HG03342 (cell line): ENCODE measurements around the gene RAD51B.

Experiments used
- ATAC-seq: cut with Tn5 transposase; IDR thresholded peaks from one replicate; pipeline ENCODE4 v1.9.1; 2021; ENCODE audit warnings: mild to moderate bottlenecking, moderate library complexity; ENCODE audit not compliant: unreplicated experiment

The RAD51B gene

GRCh38 chr14:68573126-68573525, 753.5 kb downstream of the RAD51B start:
- ATAC-seq, result no peak

- ATAC-seq, result no peak
Measured at GRCh38 chr14:68573722-68574121, 754.1 kb downstream of the RAD51B start.

- ATAC-seq, result no peak
Measured at GRCh38 chr14:68574461-68574860, 754.9 kb downstream of the RAD51B start.

- no peak for ATAC-seq
Measured at GRCh38 chr14:68574906-68575305, 755.3 kb downstream of the RAD51B start.

GRCh38 chr14:68575426-68575825, 755.8 kb downstream of the RAD51B start:
- ATAC-seq, result no peak

- ATAC-seq, result no peak
Measured at GRCh38 chr14:68576031-68576430, 756.5 kb downstream of the RAD51B start.

GRCh38 chr14:68576496-68577244, 757.1 kb downstream of the RAD51B start:
- ATAC-seq, result no peak

GRCh38 chr14:68577802-68578541, 758.4 kb downstream of the RAD51B start:
- no peak for ATAC-seq

GRCh38 chr14:68578597-68578996, 759.0 kb downstream of the RAD51B start:
- ATAC-seq, result no peak

- no peak for ATAC-seq
Measured at GRCh38 chr14:68580096-68580645, 760.6 kb downstream of the RAD51B start.

- no peak for ATAC-seq
Measured at GRCh38 chr14:68580671-68581070, 761.1 kb downstream of the RAD51B start.

GRCh38 chr14:68583548-68584280, 764.1 kb downstream of the RAD51B start:
- no peak for ATAC-seq

GRCh38 chr14:68584786-68585185, 765.2 kb downstream of the RAD51B start:
- ATAC-seq, result no peak

GRCh38 chr14:68585690-68586089, 766.1 kb downstream of the RAD51B start:
- ATAC-seq, result no peak

GRCh38 chr14:68586896-68587751, 767.5 kb downstream of the RAD51B start:
- no peak for ATAC-seq

- no peak for ATAC-seq
Measured at GRCh38 chr14:68587931-68588330, 768.4 kb downstream of the RAD51B start.

- no peak for ATAC-seq
Measured at GRCh38 chr14:68589447-68590200, 770.0 kb downstream of the RAD51B start.

- no peak for ATAC-seq
Measured at GRCh38 chr14:68590201-68590522, 770.6 kb downstream of the RAD51B start.

GRCh38 chr14:68591786-68592185, 772.2 kb downstream of the RAD51B start:
- no peak for ATAC-seq
